Cardiac septum (tissue), 1 donor: Measurements from ENCODE around the gene GOLGA3. TPM values are rescaled to one million over a fixed set of nuclear protein-coding genes. Genes with fewer than 3 reads are reported as not detected.
"Not testable (repeated sequence)": the region's sequence is repeated elsewhere in the genome, so short reads cannot be mapped to it uniquely, and the experiment has no call there.

ENCODE experiments used
- DNase-seq: peaks from one replicate; pipeline ENCODE4 v3.0.0-alpha.2; 2020; ENCODE audit warnings: low spot score
- intact Hi-C: fragments of 100-400 bp; cut with DNase I; formaldehyde crosslinking; loops from one replicate; pipeline ENCODE4 v1.14.0; 2022
- total RNA-seq: library from RNA; stranded (reverse); fragmentation: NEBNext Ultra II Directional; extraction: Animal tissue kit (Norgen Biotek cat#: 25700); gene quantifications from one replicate; pipeline ENCODE4 v1.2.1, GENCODE V29; 2021
- donor health status: DM: no; HTN: no; CAD: no.

GOLGA3 gene
- total RNA-seq, 1 donor from 2014 or later, result 50.1 TPM

DNA sequence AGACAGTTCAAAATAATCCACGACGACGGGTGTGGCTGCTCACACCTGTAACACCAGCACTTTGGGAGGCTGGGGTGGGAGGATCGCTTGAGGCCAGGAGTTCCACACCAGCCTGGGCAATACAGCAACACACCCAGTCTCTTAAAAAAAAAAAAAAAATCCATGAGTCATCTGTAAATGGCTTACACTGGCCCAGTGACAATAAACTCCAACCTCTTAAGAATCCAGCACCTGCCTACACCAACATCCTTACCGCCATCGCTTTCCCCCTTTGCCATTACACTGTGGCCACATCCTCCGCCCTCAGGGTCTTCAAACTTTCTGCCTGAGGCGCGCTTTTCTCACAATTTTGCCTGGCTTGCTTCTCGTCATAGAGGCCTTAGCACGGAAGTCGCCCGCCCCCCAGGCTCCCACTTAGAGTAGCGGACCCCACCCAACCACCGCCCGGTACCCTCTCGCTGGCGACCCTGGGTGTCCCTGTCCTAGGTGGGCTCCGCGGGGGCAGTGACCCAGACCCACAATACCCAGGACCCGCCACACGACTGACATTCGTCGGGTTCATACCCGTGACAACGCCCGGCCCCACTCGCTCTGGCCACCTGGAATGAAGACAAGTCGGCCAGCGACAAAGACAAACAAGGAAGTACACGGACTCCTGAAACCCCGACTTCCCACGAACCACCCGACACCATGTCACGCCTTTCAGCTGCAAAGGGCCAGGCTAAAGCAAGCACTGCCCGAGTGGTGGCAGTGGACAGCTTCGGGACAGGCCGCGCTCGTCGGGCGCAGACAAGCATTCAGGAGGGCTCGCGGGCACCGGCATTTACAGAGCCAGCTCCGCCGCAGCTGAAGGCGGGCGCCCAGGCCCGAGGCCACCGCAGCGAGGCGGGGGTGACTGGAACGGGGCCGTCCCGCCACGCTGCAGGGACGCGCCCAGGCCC, 636 bp downstream of the GOLGA3 start:
- intact Hi-C loops, result loop anchor here (2.0 to 5.0 kb wide), 2 partner anchors 59 to 61 kb away; partner anchors contain the start of gene CHFR
- no peak for DNase-seq

DNA sequence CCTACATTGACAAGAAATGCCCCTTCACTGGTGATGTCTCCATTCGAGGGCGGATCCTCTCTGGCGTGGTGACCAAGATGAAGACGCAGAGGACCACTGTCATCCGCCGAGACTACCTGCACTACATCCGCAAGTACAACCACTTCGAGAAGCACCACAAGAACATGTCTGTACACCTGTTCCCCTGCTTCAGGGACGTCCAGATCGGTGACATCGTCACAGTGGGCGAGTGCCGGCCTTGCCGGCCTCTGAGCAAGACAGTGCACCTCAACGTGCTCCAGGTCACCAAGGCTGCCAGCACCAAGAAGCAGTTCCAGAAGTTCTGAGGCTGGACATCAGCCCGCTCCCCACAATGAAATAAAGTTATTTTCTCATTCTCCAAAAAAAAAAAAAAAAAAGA, 2.8 kb downstream of the GOLGA3 start:
- intact Hi-C loops, result loop anchor here (5.0 kb wide), 1 partner anchor 59 kb away; no protein-coding TSS in a partner anchor
- DNase-seq, result no peak

DNA sequence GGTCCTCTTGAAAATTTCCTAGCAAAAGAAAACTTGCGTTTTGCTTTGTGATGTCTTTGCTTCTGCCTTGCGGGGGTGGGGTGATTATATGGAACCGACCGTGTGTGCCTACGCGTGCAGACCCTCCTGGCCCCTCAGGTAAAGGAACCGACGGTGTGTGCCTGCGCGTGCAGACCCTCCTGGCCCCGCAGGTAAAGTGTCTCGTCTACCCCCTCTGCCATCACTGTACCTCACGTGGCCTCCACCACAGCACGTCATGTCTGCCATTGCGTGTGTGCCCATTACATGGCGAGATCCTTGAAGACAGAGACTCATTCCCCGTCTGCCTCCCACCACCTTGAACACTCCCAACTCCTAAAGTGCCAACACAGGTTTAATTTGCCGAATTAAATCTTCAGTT, 3.6 kb downstream of the GOLGA3 start:
- no peak for DNase-seq
- intact Hi-C loops, result loop anchor here (5.0 kb wide), 1 partner anchor 58 kb away; no protein-coding TSS in a partner anchor

DNA sequence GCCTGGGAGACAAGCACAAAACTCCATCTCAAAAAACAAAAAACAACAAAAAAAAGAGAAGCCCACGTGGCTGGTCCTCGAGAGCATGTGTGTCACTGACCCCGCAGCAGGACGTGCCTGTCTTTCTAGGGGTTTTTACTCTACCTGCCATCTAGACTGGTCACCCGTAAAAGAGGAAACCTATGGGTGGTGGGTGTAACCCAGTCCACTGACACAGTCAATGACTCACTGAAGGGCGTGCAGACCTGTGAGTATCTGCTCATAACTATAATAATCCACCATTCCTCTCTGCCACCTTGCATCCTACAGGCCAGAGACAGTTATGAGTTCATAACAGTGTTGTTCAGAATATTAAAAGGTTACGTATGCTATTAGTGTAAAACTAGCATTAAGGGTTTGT, 4.6 kb downstream of the GOLGA3 start:
- intact Hi-C loops, result no loop called here
- no peak for DNase-seq

DNA sequence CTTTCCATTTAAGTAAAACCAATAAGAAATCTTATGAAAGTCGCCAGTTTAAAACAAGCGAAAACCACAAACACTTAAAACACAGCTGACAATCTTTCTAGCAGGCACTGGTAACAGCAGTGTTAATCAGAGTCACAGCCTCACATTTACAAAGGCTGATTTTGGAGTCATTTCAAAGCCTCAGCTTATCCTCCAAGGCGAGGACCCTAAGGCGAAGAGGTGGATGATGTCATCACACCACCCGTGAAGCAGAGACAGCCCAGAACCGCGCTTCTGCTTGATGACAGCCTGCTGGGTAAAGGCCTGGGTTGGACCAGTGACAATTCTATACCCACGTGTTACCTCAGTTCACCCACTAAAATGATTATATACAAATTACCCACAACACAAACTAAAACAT, 10.1 kb downstream of the GOLGA3 start:
- intact Hi-C loops, result no loop called here
- DNase-seq, result no peak

DNA sequence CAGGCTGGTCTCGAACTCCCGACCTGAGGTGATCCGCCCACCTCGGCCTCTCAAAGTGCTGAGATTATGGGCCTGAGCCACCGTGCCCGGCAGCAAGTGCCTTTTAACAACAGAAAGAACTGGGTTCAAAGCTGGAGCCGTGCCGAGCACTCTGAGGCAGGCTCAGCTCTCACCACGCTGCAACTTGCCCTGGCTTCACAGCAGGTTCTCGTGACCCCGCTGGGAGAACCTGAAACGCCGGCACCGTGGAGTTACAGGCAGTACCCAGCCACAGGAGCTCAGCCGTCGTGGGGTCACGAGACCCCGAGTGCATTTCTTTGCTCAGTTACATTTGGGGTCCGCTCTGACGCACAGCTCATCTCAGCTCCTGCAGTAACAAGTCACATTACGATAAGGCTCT, 14.4 kb downstream of the GOLGA3 start:
- intact Hi-C loops, result no loop called here

DNA sequence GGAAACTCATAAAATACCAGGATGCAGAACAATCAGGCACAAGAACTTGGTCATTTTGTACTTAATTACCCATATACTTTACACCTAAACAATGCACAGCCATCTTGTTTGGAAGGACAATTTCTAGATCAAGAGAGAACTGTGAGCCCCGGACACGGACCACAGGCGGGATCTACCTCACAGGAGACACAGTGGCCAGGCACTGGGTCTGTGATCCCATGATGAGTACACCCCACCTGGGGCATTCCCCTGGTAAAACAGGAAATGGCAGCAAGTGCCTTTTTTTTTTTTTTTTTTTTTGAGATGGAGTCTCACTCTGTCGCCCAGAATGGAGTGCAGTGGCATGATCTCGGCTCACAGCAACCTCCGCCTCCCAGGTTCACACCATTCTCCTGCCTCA, 15.2 kb downstream of the GOLGA3 start:
- DNase-seq, result no peak
- intact Hi-C loops, result no loop called here

More for the DNA sequence above, 14.4 kb downstream of the GOLGA3 start:
- no peak for DNase-seq

DNA sequence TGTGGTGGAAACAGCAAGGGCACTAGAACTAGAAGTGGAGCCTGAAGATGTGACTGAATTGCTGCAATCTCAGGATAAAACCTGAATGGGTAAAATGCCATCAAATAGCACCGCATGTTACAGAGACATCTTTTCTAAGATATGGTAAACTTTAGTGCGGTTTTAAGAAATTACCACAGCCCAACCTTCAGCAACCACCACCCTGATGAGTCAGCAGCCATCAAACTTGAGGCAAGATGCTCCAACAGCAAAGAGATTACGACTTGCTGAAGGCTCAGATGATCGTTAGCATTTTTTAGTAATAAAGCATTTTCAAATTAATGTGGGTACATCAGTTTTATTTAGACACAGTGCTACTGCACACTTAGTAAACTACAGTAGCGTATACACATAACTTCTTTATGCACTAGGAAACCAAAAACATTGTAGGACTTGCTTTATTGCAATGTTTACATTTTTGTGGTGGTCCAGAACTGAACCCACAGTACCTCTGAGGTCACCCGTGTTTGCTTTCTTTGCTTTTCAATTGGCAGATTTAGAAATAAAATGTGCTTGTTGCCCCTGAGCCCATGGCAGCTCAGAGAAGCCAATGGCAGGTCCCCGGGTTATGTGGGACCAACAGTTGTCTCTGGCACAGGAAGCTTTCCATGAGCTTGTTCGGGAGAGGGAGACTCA, 15.9 kb downstream of the GOLGA3 start:
- intact Hi-C loops, result no loop called here
- DNase-seq, result no peak

DNA sequence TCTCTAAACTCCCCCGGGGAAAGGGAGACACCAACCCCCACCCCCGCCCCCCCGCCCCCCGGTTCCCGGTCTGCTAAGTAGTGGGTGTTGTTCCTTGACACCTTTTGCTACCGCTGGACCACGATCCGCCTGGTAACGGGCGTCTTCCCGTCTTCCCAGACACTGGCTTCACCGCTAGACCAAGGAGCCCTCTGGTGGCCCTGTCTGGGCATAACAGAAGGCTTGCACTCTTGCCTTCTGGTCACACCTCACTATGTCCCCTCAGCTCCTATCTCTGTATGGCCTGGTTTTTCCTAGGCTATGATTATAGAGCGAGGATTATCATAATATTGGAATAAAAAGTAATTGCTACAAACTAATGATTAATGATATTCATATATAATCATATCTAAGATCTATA, 19.3 kb downstream of the GOLGA3 start:
- DNase-seq, intact Hi-C loops: not testable (repeated sequence)

DNA sequence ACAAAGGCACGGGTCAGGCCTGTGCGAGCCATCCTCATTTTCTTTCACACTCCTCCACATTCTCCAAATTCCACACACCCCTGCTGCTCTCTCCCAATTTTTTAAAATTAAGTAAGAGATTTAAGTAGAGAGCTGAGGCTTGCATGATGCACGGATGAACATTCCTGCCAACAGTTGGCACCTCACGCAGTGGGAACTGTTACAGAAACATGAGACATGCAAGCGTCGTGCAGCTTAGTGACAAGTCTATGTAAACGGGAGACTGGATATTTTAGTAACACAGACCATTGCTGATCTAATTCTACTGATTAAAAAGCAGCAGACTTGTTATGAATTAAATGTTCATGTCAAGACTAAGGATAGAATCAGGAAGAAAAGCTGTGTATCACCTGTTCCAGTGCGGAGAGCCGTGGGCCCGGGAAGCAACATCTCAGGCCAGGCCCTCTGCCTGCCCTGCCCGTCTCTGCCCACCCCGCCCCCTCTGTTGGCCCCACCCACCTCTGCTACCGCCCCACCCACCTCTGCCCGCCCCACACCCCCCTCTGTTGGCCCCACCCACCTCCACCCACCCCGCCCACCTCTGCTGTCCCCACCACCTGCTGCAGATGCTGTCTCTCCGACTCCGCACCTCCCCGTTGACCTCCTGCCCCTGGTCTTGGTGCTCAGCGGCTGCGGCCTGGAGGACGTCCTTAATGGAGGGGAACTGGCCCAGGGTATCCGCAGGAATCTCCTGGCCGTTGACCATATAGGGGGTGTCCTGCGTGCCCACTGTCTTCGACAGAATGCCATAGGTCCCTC, 21.2 kb downstream of the GOLGA3 start:
- no peak for DNase-seq
- intact Hi-C loops, result no loop called here

DNA sequence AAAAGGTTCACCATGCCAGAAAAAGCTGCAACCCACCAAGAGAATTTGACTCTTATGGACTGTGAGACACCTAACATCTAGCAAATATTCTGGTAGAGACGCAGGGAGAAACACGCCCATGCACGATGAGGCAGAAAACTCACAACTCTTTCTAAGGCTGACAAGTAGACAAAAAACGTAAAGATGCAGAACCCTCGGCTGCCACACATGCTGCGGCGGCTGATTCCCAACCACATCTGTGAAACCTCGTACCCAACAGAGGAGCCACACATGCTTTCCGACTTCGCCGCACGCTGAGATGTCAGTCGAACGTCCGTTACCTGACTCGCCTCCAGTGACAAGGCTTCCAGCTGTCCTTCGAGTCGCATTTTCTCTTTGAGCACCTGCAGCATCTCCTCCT, 21.8 kb downstream of the GOLGA3 start:
- intact Hi-C loops, result no loop called here
- DNase-seq, result no peak

DNA sequence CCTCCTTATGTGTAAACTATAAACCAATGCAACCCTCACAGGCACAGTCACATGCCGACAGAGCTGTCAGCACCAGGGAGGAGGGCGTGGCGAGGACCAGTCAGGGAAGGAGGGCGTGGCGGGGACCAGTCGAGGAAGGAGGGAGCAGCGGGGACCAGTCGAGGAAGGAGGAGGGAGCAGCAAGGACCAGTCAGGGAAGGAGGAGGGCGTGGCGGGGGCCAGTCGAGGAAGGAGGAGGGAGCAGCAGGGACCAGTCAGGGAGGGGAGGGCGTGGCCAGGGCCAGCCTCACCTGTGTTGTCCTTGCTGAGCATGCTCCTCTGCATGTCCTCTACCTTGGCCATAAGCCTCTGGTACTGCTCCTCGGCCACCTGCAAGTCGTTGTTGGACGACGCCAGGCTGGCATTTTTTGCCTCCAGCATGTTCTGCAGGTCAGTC, 24.2 kb downstream of the GOLGA3 start:
- DNase-seq, result no peak
- intact Hi-C loops, result no loop called here

DNA sequence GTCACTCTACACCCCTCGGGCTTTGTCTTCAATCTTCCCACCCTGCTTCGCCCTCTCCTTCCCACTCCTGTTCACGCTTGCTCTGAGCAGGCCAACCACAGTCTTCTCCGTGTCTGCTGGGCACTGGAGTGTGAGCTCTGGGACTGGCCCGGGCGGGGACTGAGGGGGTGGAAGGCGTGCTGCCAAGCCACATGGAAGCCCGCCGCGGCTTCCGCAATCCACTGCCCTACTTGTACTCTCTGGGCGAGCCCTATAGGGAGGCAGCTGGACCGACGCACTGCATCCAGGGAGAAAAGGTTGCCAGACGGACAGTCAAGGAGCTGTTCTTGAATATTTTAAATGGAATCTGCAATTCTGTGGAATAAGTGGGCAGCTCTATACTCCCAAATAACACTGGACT, 24.8 kb downstream of the GOLGA3 start:
- intact Hi-C loops, result no loop called here

DNA sequence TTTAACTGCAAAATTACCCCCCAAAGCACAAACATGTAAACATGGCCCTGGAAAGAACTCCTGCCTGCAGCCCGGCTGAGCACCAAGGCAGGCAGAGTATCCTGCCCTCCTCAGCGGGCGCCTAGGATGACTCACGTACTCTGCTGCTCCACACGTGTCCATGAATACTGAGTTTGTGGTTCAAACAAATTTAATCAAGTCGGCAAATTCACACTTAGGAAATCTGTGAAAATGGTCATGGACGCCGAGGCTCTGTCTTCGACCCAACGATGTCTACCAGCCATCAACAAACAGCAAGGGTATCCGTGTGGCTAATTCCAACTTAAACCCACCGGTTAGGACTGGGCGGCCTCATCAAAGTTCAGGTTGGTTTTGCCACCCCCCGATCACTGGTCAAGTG, 25.5 kb downstream of the GOLGA3 start:
- intact Hi-C loops, result no loop called here
- no peak for DNase-seq

More for the DNA sequence above, 24.8 kb downstream of the GOLGA3 start:
- DNase-seq, result no peak

DNA sequence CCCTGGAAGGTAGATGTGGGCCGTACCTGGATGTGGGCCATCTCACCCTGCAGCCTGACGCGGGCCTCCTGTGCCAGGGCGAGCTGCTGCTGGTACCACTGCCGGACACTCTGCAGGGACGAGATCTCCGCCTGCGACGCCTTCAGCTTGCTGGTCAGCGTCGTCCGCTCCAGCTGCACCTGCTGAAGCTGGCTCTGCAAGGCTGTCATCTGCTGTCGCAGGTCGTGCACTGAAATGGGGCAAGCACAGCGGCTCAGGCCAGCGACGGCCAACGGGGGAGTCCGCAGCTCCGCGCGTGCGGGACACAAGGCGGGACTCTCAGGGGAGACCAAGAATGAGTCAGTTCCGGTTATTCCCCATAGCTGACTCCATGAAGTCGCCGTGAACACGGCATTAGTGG, 26.9 kb downstream of the GOLGA3 start:
- DNase-seq, result no peak

DNA sequence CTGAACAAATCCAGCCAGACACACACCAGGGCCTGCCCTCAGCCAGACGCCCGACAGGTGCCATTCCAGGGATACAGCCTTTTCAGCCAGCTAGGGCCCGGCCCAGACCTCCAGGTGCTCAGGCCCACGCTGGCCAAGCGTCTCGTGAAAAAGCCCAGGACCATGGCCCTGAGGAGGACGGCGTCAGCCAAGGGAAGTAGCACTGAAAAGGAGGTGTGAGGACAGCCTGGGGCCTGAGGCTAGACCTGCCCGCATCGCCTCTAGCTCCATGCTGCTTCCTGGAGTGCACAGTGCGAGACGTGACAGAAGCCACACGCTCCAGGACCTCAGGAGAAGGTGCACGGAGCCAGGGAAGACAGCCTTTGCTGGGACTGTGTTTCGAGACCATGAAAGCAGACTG, 29.8 kb downstream of the GOLGA3 start:
- intact Hi-C loops, result no loop called here
- DNase-seq, result no peak

More for the DNA sequence above, 26.9 kb downstream of the GOLGA3 start:
- intact Hi-C loops, result no loop called here

DNA sequence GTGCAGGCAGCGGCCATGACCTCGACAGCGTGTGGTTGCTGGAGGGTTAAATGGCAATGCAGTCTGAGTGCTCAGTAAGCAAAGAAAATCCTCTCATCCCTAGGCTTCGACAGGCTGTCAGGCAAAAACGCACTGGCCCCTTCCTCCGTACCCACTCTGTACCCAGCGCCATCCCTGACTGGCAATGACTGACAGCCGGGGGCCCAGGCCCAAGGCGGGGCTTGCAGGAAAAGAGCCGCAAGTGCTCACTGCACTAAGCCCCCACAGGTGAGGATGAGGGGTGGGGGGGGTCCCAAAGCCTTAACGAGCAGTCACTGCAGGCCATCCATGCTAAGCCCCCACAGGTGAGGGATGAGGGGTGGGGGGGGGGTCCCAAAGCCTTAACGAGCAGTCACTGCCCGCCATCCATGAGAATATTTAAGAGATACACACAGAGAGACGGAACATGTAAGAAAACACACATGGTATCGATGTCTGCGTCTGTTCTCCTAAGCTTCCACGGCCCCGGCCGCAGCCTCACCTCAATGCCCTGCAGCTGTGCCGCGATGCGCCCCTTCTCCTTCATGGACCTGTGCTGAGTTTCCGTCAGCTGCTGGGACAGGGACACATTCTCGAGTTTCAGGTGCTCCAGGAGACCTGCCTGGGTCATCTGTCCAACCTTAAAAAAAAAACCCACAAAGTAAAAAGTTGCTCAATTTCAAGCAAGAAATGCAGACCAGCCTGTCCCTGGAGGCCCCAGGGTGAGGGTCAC, 30.7 kb downstream of the GOLGA3 start:
- intact Hi-C loops, result no loop called here
- DNase-seq, result no peak

DNA sequence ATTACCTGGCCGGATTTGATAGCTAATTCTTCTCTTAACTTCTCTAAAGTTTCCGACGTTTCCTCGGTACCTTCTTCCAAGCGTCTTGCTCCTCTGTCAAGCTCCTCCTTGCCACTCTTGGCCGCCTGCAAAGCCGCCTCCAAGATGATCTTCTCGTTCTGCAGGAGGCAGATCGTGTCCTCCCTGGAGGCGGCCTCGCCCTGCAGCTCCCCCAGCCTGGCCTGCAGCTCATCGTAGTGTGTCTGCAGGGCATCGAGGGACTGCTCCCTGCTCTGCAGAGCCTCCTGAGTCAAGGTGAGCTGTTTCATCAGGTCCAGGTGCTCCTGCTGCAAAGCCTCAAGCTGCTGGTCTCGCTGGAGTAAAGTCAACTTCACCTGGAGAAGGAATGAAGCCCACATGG, 32.8 kb downstream of the GOLGA3 start:
- intact Hi-C loops, result no loop called here
- DNase-seq, result no peak

DNA sequence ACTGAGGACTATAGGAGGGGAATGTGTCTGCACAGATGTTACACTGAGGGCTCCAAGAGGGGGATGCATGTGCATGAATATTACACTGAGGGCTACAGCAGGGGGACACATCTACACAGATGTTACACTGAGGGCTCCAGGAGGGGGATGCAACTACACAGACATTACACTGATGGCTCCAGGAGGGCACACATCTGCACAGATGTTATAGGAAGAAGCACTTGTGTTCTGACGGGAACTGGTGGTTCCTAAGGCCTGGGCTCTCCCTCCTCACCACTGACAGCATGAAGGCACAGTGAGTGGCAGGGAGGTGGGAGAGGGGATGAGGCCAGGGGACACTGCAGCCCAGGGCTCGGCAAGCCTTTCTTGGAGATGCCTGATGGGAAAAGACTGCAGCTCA, 36.7 kb downstream of the GOLGA3 start:
- intact Hi-C loops, result not testable (repeated sequence)

More for the DNA sequence above, 36.7 kb downstream of the GOLGA3 start:
- not testable (repeated sequence) for DNase-seq
